GM19043 (cell line): Measurements from ENCODE around the gene YARS2.
"Not testable (repeated sequence)": the region's sequence is repeated elsewhere in the genome, so short reads cannot be mapped to it uniquely, and the experiment has no call there.

Source experiments
- ATAC-seq: cut with Tn5 transposase; IDR thresholded peaks from one replicate; pipeline ENCODE4 v1.9.1; 2021; ENCODE audit warnings: low read depth; ENCODE audit not compliant: unreplicated experiment

YARS2 gene

GRCh38 chr12:32754111-32754510 lies 1.6 kb downstream of the YARS2 start:
- ATAC-seq = no peak

DNA sequence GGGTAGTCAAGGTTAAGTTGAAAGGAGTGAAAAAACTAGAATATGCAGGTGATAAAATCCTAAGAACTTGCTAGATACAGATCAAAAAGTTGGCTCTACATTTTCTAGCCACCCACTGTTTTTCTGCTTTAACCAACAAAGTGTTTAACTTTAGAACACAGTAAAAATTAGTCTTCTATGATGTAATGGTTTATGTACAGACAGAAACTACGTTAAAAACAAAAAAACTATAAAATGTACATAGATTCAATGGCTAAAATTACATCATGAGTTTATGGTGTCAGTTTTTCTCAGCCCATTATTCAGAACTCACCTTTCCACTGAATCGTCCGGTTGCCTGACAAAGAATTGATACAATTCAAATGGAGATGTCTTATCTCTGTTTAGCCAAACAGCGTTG lies 2.1 kb downstream of the YARS2 start:
- no peak for ATAC-seq

DNA sequence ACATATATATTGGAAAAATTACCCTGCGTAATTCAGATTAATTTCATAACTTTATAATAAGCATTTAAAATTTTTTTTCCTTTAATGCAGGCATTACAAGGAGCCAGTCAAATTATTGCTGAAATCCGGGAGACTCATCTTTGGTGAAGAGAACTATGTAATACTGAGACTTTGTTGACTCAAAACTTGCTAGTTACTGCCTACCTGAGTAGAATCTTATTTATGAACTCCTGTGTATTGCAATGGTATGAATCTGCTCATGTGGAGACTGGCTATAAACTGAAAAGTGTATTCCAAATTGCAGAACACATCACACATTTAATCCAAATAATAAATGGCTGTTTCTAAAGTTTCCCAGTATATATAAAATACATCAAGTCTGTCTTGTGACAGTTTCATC lies 12.4 kb downstream of the YARS2 start:
- no peak for ATAC-seq

- no peak for ATAC-seq
These were observed 13.6 kb downstream of the YARS2 start for GRCh38 chr12:32742133-32742532.

GRCh38 chr12:32739279-32739678 lies 16.4 kb downstream of the YARS2 start:
- ATAC-seq = no peak

DNA sequence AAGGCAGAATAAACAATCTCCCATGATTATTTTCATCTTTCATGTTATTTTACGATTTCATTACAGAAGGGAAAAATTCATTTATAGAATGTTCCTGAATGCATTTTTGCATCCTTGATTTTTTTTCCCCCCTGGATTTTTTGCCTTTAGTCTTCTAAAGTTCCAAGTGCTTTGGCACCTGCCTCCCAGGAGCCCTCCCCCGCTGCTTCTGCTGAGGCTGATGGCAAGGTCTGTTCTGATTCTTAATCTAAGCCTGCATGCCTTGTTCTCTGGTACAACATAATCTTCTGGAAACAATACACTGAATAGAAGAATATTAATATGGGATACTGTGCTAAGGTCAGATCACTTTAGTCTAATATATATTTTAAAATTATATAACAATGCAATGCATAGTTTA lies 18.0 kb downstream of the YARS2 start:
- ATAC-seq = no peak

GRCh38 chr12:32736445-32736844 lies 19.3 kb downstream of the YARS2 start:
- ATAC-seq = no peak

GRCh38 chr12:32734952-32735351 lies 20.7 kb downstream of the YARS2 start:
- ATAC-seq = no peak

- no peak for ATAC-seq
These were observed 28.5 kb downstream of the YARS2 start for GRCh38 chr12:32727237-32727636.

DNA sequence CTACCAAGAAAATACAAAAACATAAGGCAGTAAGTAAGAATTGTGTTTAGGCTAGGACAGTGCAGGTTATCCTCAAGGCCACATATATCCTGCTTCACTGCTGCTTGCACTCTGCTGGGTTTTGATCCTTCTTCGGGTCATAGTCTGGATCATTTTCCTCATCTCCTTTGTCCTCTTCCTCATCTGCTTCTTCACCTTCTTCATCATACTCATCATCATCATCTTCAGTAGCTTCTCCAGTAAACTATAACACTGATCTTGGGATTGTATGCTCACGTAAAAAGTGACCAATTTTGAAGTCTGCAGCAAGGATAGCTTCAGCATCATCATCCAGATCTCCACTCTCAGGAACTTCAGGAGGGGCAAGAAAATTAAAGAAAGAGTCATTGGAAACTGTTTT lies 29.4 kb downstream of the YARS2 start:
- ATAC-seq = no peak

DNA sequence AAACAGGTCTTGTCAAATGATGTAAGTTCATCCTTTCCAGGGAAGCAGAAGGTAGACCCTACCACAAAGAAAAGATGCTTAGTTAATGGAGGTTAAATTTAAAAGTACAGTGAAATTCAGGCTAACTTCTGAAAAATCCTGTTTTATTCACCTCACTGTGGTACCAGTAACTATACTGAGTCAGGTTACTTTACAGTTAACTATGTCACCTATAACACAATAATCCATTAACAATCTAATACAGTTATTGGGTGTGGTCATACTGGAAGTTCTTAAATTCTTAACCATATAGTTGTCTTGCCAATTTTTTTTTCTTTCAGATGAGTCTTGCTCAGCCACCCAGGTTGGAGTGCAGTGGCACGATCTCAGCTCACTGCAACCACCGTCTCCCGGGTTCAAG lies 30.4 kb downstream of the YARS2 start:
- ATAC-seq = not testable (repeated sequence)

DNA sequence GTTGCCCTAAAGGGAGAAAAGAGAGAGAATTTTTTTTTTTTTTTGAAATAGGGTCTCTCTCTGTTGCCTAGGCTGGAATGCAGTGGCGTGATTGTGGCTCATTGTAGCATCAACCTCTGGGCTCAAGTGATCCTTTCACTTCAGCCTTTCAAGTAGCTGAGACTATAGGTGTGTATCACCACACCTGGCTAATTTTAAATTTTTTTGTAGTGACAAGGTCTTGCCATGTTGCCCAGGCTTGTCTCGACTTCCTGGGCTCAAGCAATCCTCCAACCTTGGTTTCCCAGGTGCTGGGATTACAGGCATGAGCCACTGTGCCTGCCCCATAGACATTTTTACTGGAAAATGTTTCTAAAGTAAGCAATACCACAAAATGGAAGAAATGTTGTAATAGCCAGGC lies 36.8 kb downstream of the YARS2 start:
- no peak for ATAC-seq

GRCh38 chr12:32714772-32715171 lies 40.9 kb downstream of the YARS2 start:
- ATAC-seq = no peak

GRCh38 chr12:32708926-32709325 lies 46.8 kb downstream of the YARS2 start:
- ATAC-seq = no peak

DNA sequence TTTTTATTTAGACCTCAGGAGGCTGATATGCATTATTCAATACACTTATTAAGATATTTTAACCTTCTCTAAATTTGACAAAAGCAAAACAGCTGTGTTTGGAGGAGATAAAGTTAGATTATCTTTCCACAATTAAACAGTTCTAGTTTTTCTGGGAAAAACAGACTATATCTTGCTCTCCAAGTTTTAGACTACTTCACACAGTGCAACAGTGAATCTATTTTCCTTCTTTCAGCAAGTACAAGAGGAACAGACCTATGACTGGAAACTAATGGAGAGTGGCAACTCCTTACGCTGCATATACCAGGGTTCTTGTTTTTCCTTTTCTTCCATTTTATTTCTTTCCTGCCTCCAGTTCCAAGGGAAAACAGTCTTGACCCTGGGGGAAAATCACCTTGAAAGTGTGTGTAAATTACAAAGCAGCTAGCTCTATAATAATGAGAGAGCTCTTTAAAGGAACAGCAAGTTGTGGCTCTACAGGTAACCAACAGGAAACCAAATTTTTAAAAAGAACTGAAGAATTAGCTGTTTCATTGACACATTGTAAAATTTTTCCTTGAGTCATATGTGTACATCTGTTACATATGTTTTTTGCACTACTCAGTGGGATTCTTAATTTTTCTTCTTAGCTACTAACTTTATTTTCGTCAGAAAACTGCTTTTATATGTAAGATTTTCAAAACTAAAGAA lies 49.2 kb downstream of the YARS2 start:
- no peak for ATAC-seq

- no peak for ATAC-seq
These were observed 49.9 kb downstream of the YARS2 start for GRCh38 chr12:32705783-32706182.

GRCh38 chr12:32702946-32703345 lies 52.8 kb downstream of the YARS2 start:
- ATAC-seq = no peak

DNA sequence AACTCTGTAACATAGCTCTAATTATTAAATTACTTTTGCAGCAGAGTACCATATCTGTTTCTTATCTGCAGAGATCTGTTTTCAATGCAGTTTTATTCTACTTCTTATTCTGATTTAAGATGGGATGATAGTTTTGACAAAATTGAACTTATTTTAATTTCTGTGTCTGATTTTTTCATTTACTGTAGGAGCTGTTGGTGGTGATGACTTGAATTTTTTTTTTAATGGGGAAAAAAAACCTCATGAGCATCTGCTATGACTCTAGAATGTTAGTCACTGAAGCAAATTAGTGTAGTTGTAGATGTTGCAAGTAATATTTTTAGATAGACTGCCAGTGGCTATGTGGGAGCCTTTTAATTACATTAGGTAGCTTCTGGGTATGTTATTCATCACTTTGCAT lies 53.2 kb downstream of the YARS2 start:
- ATAC-seq = no peak

DNA sequence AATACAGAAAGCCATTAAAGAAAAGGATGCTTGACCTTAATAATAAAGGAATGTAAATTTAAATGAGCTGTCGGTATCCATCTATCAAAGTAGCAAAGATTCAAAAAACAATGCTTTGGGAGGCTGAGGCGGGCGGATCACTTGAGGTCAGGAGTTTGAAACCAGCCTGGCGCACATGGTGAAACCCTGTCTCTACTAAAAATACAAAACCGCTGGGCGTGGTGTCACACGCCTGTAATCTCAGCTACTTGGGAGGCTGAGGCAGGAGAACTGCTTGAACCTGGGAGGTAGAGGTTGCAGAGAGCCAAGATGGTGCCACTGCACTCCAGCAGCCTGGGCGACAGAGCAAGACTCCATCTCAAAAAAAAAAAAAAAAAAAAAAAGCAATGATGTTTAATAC lies 56.3 kb downstream of the YARS2 start:
- not testable (repeated sequence) for ATAC-seq

DNA sequence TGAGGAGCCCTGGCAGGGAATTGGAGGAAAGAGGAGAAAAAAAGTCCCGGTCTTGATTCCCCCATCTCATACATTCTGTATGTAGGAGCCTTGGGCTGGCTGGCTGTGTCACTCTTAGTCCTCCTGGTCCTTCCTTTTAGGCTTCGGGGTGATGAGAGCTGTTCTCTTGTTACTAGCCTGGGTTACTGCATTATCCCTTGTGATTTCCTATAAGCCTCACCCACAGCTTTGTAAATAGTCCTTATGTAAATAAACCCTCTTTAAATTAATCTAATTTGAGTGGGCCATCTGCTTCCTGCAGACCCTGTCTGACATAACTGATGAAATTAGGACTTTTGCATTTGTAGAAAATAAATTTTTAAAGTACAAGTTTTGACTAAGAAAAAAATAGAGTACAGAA lies 57.4 kb downstream of the YARS2 start:
- no peak for ATAC-seq

DNA sequence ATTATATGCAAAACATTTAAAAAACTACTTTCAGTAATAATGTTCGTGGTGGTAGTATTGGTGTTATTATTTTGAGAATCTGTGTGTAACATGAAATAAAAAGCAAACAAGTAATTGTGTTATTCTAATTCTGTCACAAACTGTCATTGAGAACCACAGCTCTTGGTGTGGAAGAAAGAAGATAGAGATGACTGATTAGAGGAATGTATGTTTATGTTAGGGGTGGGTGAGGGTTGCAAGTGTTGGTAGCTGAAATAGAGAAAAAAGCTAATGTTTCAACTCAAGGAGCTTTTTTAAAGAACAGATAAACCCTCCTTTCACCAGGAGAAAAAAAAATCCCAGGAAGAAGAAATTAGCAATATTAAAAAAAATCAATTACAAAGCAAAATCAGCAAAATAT lies 58.3 kb downstream of the YARS2 start:
- ATAC-seq = no peak
